ENCODE data around the gene EXOC4.

The EXOC4 gene

DNA sequence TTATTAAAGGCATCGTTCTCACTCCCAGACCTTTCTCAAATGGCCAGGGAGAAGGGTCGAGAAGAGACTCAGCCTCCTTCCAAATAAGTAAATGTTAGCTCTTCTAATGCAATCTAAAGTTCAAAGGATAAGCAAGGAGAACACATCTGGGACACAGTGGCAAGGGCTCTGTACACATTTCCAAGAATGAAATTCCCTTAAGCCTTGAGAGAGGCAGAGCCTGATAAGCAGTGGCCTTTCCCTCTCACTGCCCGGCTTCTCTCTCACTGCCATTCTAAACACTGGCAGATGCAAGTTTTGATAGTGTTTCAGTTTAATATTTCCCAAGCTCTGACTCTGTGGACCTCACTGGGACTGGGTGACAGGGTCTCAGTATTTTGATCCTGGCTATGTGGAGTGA lies 35.1 kb upstream of the EXOC4 start:
- Histone ChIP-seq H3K9me2 (replicated peaks; ENCODE audit: control insufficient read depth, low read length) (no peaks in the 10 kb centered on the region), H3K79me2 (ENCODE audit: control insufficient read depth, low read length) (no peaks in the 10 kb centered on the region), H3K27ac (ENCODE audit: low read depth, low read length) (no peak overlapping the region), H3K36me3 (ENCODE audit: control insufficient read depth, low read length) (no peaks in the 10 kb centered on the region), H3K27me3 (ENCODE audit: control insufficient read depth, low read length) (0 out of 2 replicates have a peak, but pooled peaks cover 3% of the 10 kb centered on the region), H3K4me1 (ENCODE audit: control insufficient read depth, low read length) (no peaks in the 10 kb centered on the region), H3K4me2 (ENCODE audit: low read length) (no peak overlapping the region), H3F3A (ENCODE audit: control insufficient read depth, insufficient read depth) (no peaks in the 10 kb centered on the region), H3K9me3 (ENCODE audit: control insufficient read depth, insufficient read depth, low read length) (no peaks in the 10 kb centered on the region), H4K20me1 (ENCODE audit: control insufficient read depth, insufficient read depth, low read depth, low read length) (no peaks in the 10 kb centered on the region), H3K4me3 (ENCODE audit: low read length) (no peak overlapping the region)
- TF ChIP-seq, protein P1, sequence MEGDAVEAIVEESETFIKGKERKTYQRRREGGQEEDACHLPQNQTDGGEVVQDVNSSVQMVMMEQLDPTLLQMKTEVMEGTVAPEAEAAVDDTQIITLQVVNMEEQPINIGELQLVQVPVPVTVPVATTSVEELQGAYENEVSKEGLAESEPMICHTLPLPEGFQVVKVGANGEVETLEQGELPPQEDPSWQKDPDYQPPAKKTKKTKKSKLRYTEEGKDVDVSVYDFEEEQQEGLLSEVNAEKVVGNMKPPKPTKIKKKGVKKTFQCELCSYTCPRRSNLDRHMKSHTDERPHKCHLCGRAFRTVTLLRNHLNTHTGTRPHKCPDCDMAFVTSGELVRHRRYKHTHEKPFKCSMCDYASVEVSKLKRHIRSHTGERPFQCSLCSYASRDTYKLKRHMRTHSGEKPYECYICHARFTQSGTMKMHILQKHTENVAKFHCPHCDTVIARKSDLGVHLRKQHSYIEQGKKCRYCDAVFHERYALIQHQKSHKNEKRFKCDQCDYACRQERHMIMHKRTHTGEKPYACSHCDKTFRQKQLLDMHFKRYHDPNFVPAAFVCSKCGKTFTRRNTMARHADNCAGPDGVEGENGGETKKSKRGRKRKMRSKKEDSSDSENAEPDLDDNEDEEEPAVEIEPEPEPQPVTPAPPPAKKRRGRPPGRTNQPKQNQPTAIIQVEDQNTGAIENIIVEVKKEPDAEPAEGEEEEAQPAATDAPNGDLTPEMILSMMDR (IDR thresholded peaks at IDR 0.05; ENCODE audit: low read depth, low read length, poor library complexity, severe bottlenecking) = no peak
- TF ChIP-seq EZH2phosphoT487 (IDR thresholded peaks at IDR 0.05; ENCODE audit: borderline replicate concordance, low read length) = no peak

DNA sequence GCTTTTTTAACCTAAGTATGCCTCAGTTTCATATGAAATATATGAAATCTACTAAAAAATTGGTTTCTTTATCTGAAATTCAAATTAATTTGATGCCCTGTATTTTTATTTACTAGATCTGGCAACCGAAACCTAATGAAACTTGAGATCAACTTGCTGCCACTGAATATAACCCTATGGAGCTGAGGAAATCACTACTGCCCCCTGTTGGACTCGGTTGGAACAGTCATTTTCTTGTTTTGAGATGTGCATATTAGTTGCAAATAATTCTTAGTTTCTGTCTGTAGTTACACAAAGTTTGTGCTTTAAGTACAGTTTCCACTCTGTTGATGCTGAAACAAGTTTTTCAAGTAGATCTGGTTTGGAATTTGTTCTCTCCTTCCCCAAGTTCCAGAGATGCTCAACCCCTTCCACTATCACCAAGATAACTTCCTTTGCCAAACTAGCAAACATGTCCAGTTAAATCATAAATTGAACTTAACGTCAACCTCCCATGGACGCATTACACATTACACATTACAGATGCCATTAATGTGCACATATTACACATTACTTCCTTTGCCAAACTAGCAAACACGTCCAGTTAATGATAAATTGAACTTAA lies 22.2 kb upstream of the EXOC4 start:
- no peak overlapping the region for H3K4me3 ChIP-seq (ENCODE audit: low read length)
- no peak overlapping the region for H3K27ac ChIP-seq (ENCODE audit: low read depth, low read length)
- TF ChIP-seq, protein P1 (IDR thresholded peaks at IDR 0.05; ENCODE audit: low read depth, low read length, poor library complexity, severe bottlenecking) = peak; percentile 94
- TF ChIP-seq EZH2phosphoT487 (IDR thresholded peaks at IDR 0.05; ENCODE audit: borderline replicate concordance, low read length) = no peak
- H3F3A ChIP-seq (ENCODE audit: control insufficient read depth, insufficient read depth) = no peaks in the 10 kb centered on the region
- H3K27me3 ChIP-seq (ENCODE audit: control insufficient read depth, low read length) = peaks cover 13% of the 10 kb centered on the region
- no peaks in the 10 kb centered on the region for H3K79me2 ChIP-seq (ENCODE audit: control insufficient read depth, low read length)
- H3K4me1 ChIP-seq (ENCODE audit: control insufficient read depth, low read length) = no peaks in the 10 kb centered on the region
- no peak overlapping the region for H3K4me2 ChIP-seq (ENCODE audit: low read length)
- H3K9me3 ChIP-seq (ENCODE audit: control insufficient read depth, insufficient read depth, low read length) = no peaks in the 10 kb centered on the region
- no peaks in the 10 kb centered on the region for H3K9me2 ChIP-seq (replicated peaks; ENCODE audit: control insufficient read depth, low read length)
- H4K20me1 ChIP-seq (ENCODE audit: control insufficient read depth, insufficient read depth, low read depth, low read length) = no peaks in the 10 kb centered on the region
- H3K36me3 ChIP-seq (ENCODE audit: control insufficient read depth, low read length) = no peaks in the 10 kb centered on the region

DNA sequence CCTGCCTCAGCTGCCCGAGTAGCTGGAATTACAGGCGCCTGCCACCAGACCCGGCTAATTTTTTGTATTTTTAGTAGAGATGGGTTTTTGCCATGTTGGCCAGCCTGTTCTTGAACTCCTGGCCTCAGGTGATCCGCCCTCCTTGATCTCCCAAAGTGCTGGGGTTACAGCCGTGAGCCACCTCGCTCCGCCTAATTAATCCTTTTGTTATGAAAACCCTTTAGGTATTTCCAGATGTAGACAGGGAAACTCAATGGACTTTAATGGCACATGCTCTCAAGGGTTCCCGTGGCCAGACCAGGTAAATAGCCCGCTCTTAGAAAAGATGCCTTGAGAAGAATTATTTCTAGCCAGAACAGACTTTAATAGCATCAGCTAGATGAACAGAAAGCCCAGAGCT lies 19.7 kb upstream of the EXOC4 start:
- H3K27me3 ChIP-seq (ENCODE audit: control insufficient read depth, low read length) = peaks cover 18% of the 10 kb centered on the region
- no peaks in the 10 kb centered on the region for H3F3A ChIP-seq (ENCODE audit: control insufficient read depth, insufficient read depth)
- H3K79me2 ChIP-seq (ENCODE audit: control insufficient read depth, low read length) = no peaks in the 10 kb centered on the region
- no peak overlapping the region for H3K4me3 ChIP-seq (ENCODE audit: low read length)
- TF ChIP-seq EZH2phosphoT487 (IDR thresholded peaks at IDR 0.05; ENCODE audit: borderline replicate concordance, low read length) = no peak
- TF ChIP-seq, protein P1 (IDR thresholded peaks at IDR 0.05; ENCODE audit: low read depth, low read length, poor library complexity, severe bottlenecking) = no peak
- H3K9me2 ChIP-seq (replicated peaks; ENCODE audit: control insufficient read depth, low read length) = no peaks in the 10 kb centered on the region
- H3K27ac ChIP-seq (ENCODE audit: low read depth, low read length) = no peak overlapping the region
- no peaks in the 10 kb centered on the region for H3K4me1 ChIP-seq (ENCODE audit: control insufficient read depth, low read length)
- no peak overlapping the region for H3K4me2 ChIP-seq (ENCODE audit: low read length)
- no peaks in the 10 kb centered on the region for H4K20me1 ChIP-seq (ENCODE audit: control insufficient read depth, insufficient read depth, low read depth, low read length)
- H3K9me3 ChIP-seq (ENCODE audit: control insufficient read depth, insufficient read depth, low read length) = no peaks in the 10 kb centered on the region
- H3K36me3 ChIP-seq (ENCODE audit: control insufficient read depth, low read length) = no peaks in the 10 kb centered on the region

All from DOHH2 (cell line).